Measurements from ENCODE around the gene ERLIN1.

GRCh38 chr10:100109670-100110069 is 76.2 kb downstream of the ERLIN1 start:
- no peak for TF ChIP-seq CTCF (IDR thresholded peaks at IDR 0.05; ENCODE audit: low read length)
- no peak for TF ChIP-seq EZH2 (optimal IDR thresholded peaks at IDR 0.05; ENCODE audit: low read depth, low read length)

Data from MM.1S (cell line).